CD4-positive, alpha-beta T cell (primary cell): Measurements from ENCODE around the gene TMEM151B. TPM values are rescaled to one million over a fixed set of nuclear protein-coding genes. Genes with fewer than 3 reads are reported as not detected.

ENCODE experiments used
- ATAC-seq: fragments of 200-7000 bp; cut with Tn5 transposase; one replicate; pipeline ENCODE4 v1.10.0; 2022; ENCODE audit warnings: mild to moderate bottlenecking; ENCODE audit not compliant: poor library complexity
- CTCF ChIA-PET: fragments of 350-600 bp; sonication (Branson Sonifier 250); formaldehyde crosslinking; loops from one replicate; lab custom pipeline; 2021; ENCODE audit warnings: antibody characterized with exemption, inconsistent platforms; lab: Charles Lee
- POLR2A ChIA-PET: fragments of 350-600 bp; sonication (Branson Sonifier 250); formaldehyde crosslinking; loops from one replicate; lab custom pipeline; 2021; ENCODE audit warnings: antibody characterized with exemption, inconsistent platforms; lab: Charles Lee
- DNase-seq, 14 experiments: peaks; one replicate each; pipeline ENCODE4 v3.0.0-alpha.2; 2013 to 2020; ENCODE audit warnings: mixed read lengths in 2 of 14
- H3K27ac ChIP-seq, 2 donors: one replicate each; pipeline versions ENCODE4 v1.5.1 to v1.7.0; 2013; ENCODE audit warnings: low read length in 2 of 2, low read depth in 1 of 2, mild to moderate bottlenecking in 1 of 2
- H3K27me3 ChIP-seq, 2 experiments: 1 replicate in 1 of 2; 2 replicates in 1 of 2; pipeline versions ENCODE4 v1.6.1 to v1.7.0; 2013; ENCODE audit warnings: low read length in 2 of 2, control low read depth in 1 of 2, mild to moderate bottlenecking in 1 of 2, moderate library complexity in 1 of 2; ENCODE audit not compliant: insufficient read depth in 2 of 2, control insufficient read depth in 1 of 2
- H3K36me3 ChIP-seq: one replicate; pipeline ENCODE4 v1.6.1; 2013; ENCODE audit warnings: low read length, control low read depth; ENCODE audit not compliant: insufficient read depth
- H3K4me1 ChIP-seq: one replicate; pipeline ENCODE4 v1.6.1; 2013; ENCODE audit warnings: low read length, control low read depth; ENCODE audit not compliant: insufficient read depth
- H3K4me3 ChIP-seq: one replicate; pipeline ENCODE4 v1.5.1; 2013; ENCODE audit warnings: mild to moderate bottlenecking, low read length, moderate library complexity
- H3K9me3 ChIP-seq, 2 experiments: 1 replicate in 1 of 2; 2 replicates in 1 of 2; pipeline versions ENCODE4 v1.6.1 to v1.7.0; 2013; ENCODE audit warnings: low read length in 2 of 2, mild to moderate bottlenecking in 2 of 2, control low read depth in 1 of 2, moderate library complexity in 1 of 2; ENCODE audit not compliant: control insufficient read depth in 1 of 2, insufficient read depth in 1 of 2
- H3K27ac Mint-ChIP-seq: one replicate; pipeline ENCODE4 v1.8.0; 2020; ENCODE audit warnings: mixed read lengths
- H3K27me3 Mint-ChIP-seq: one replicate; pipeline ENCODE4 v1.8.0; 2021; ENCODE audit warnings: mixed read lengths
- H3K36me3 Mint-ChIP-seq: one replicate; pipeline ENCODE4 v1.8.0; 2021; ENCODE audit warnings: low read depth, mixed read lengths
- H3K4me1 Mint-ChIP-seq: one replicate; pipeline ENCODE4 v1.8.0; 2021; ENCODE audit warnings: low read depth, mixed read lengths
- H3K4me3 Mint-ChIP-seq: one replicate; pipeline ENCODE4 v1.8.0; 2020; ENCODE audit warnings: mild to moderate bottlenecking, mixed read lengths
- H3K9me3 Mint-ChIP-seq: one replicate; pipeline ENCODE4 v1.8.0; 2020; ENCODE audit warnings: mixed read lengths
- CTCF ChIP-seq: fragments of 200-600 bp; IDR thresholded peaks from one replicate; pipeline ENCODE4 v1.8.0; 2022; ENCODE audit warnings: antibody characterized with exemption, mild to moderate bottlenecking
- intact Hi-C, 2 experiments: fragments of 100-400 bp; cut with DNase I in 1 of 2; cut with micrococcal nuclease in 1 of 2; formaldehyde crosslinking; loops; one replicate each; pipeline versions ENCODE4 v1.15.1 to v1.9.0; 2023 to 2025; cut with DNase I, micrococcal nuclease
- total RNA-seq, 174 experiments: library from RNA in 2 of 174; stranded (reverse) in 2 of 174; gene quantifications; one replicate each; pipeline ENCODE4 v1.2.3 and lab custom pipeline; 2021 to 2026

The TMEM151B gene
- total RNA-seq, 2 experiments from 2014 or later: not detected

- ATAC-seq: no peak
- CTCF ChIA-PET: interaction anchor here (1.6 kb wide), 1 partner anchor 10 kb away, joined by 3 read pairs; no protein-coding TSS in a partner anchor
- no peaks in the 10 kb centered on the region for H3K36me3 Mint-ChIP-seq
- DNase-seq: no peak
- peaks cover 4% of the 10 kb centered on the region for H3K27me3 Mint-ChIP-seq
- Histone ChIP-seq H3K9me3 (no peaks in the 10 kb centered on the region), H3K4me1 (no peaks in the 10 kb centered on the region), H3K36me3 (no peaks in the 10 kb centered on the region), H3K27me3 (peaks cover 0 to 4% of the 10 kb centered on the region in 2 experiments), H3K4me3 (no peak overlapping the region), H3K27ac (no peak overlapping the region)
- intact Hi-C loops: no loop called here
- TF ChIP-seq CTCF: no peak
- H3K27ac Mint-ChIP-seq: no peak overlapping the region
- POLR2A ChIA-PET: no interaction called here
- H3K4me3 Mint-ChIP-seq: no peak overlapping the region
- no peaks in the 10 kb centered on the region for H3K4me1 Mint-ChIP-seq
- H3K9me3 Mint-ChIP-seq: peaks cover 2% of the 10 kb centered on the region
Measured at GRCh38 chr6:44353336-44353735, 83.1 kb downstream of the TMEM151B start.

- Mint-ChIP-seq H3K36me3 (no peaks in the 10 kb centered on the region), H3K4me1 (no peaks in the 10 kb centered on the region), H3K9me3 (peaks cover 2% of the 10 kb centered on the region), H3K27me3 (peaks cover 4% of the 10 kb centered on the region), H3K4me3 (no peak overlapping the region), H3K27ac (no peak overlapping the region)
- DNase-seq: no peak
- POLR2A ChIA-PET: no interaction called here
- no peaks in the 10 kb centered on the region for H3K4me1 ChIP-seq
- CTCF ChIA-PET: no interaction called here
- H3K4me3 ChIP-seq: no peak overlapping the region
- peaks cover 0 to 4% of the 10 kb centered on the region in 2 experiments for H3K27me3 ChIP-seq
- TF ChIP-seq CTCF: no peak
- H3K27ac ChIP-seq: no peak overlapping the region
- no peaks in the 10 kb centered on the region for H3K36me3 ChIP-seq
- intact Hi-C loops: no loop called here
- no peaks in the 10 kb centered on the region for H3K9me3 ChIP-seq
- ATAC-seq: no peak
Measured at GRCh38 chr6:44355640-44356039, 85.4 kb downstream of the TMEM151B start.

- no peak for TF ChIP-seq CTCF
- Histone ChIP-seq H3K27ac (no peak overlapping the region), H3K27me3 (peaks cover 0 to 6% of the 10 kb centered on the region in 2 experiments), H3K9me3 (no peaks in the 10 kb centered on the region), H3K4me1 (no peaks in the 10 kb centered on the region), H3K4me3 (no peak overlapping the region), H3K36me3 (no peaks in the 10 kb centered on the region)
- Mint-ChIP-seq H3K4me1 (no peaks in the 10 kb centered on the region), H3K27ac (no peak overlapping the region), H3K4me3 (no peak overlapping the region), H3K27me3 (peaks cover 4% of the 10 kb centered on the region), H3K9me3 (peaks cover 2% of the 10 kb centered on the region), H3K36me3 (no peaks in the 10 kb centered on the region)
- DNase-seq: no peak
- ATAC-seq: no peak
- ChIA-PET CTCF (no interaction called here), POLR2A (no interaction called here)
- intact Hi-C loops: no loop called here
Measured at GRCh38 chr6:44356487-44356886, 86.2 kb downstream of the TMEM151B start.

Other genes with a start within 250 kb of the TMEM151B start
- gene MRPL14, start 143.0 kb upstream of the TMEM151B start, total RNA-seq: 10 to 100 TPM; 10.4 to 11.5 TPM
- gene TMEM63B, start 142.9 kb upstream of the TMEM151B start, total RNA-seq: 10 to 100 TPM; 11.4 to 12.8 TPM
- gene CAPN11, start 111.6 kb upstream of the TMEM151B start, total RNA-seq: 1 to 10 TPM; 1.3 to 1.5 TPM
- not detected for gene MYMX, start 53.5 kb upstream of the TMEM151B start, total RNA-seq
- gene SLC29A1, start 46.9 kb upstream of the TMEM151B start, total RNA-seq: 1 to 10 TPM in 1 of 2 experiments, under 1 TPM in 1; 0.67 to 1.3 TPM
- 100 to 1,000 TPM; 401 to 405 TPM for gene HSP90AB1, start 23.3 kb upstream of the TMEM151B start, total RNA-seq
- gene SLC35B2, start 12.9 kb upstream of the TMEM151B start, total RNA-seq: 1 to 10 TPM; 6.4 to 7.0 TPM
- gene NFKBIE, start 4.9 kb upstream of the TMEM151B start, total RNA-seq: 10 to 100 TPM; 43.0 to 43.1 TPM
- 10 to 100 TPM; 12.0 to 12.7 TPM for gene AARS2, start 42.9 kb downstream of the TMEM151B start, total RNA-seq
- gene SPATS1, start 72.2 kb downstream of the TMEM151B start, total RNA-seq: not detected
- gene CDC5L, start 117.3 kb downstream of the TMEM151B start, total RNA-seq: 10 to 100 TPM; 18.9 to 19.9 TPM